ENCODE measurements around the gene ARRDC1.
"Not testable (repeated sequence)": the region's sequence is repeated elsewhere in the genome, so short reads cannot be mapped to it uniquely, and the experiment has no call there.

Gene ARRDC1

DNA sequence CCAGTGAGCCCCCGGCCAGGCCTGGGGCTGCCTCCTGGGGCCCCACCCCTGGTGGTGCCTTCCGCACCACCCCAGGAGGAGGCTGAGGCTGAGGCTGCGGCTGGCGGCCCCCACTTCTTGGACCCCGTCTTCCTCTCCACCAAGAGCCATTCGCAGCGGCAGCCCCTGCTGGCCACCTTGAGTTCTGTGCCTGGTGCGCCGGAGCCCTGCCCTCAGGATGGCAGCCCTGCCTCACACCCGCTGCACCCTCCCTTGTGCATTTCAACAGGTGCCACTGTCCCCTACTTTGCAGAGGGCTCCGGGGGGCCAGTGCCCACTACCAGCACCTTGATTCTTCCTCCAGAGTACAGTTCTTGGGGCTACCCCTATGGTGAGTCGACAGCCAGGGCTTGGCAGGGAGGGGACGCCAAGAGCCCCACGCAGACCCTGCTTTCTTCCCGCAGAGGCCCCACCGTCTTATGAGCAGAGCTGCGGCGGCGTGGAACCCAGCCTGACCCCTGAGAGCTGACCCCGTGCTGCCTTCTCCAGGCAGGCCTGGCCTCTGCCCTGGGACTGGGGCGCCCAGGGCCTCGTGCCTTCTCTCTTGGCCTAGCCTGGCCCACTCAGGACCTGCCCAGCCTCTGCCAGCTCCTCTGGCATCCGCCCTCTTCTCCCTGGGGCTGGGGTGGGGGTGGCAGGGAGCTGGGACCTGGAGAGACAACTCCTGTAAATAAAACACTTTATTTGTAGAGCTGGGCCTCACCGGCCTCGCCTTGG is 9.3 kb downstream of the ARRDC1 start:
- no peak for FAIRE-seq

DNA sequence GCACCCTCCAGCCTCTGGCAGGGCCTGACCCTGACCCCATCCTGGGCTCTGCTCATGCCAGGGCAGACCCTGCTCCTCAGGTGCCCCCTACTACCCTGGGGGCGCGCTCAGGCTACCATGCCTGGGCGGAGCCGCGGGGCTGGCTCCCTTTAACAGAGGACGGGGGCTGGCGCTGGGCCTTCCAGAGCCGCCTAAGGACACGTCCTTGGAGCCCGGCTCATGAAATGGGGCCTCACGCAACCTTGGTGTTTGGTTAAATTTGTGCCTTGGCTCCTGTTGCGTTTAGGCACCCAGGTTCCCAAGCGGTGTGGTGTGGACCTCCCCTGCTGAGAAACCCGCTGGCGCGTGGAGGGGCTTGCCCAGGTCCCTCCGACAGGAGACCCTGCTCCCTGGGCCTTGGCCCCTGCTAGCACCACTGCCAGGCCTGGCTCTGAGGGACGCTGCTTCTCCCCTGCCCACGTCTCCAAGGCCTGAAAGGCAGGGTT is 9.9 kb downstream of the ARRDC1 start:
- FAIRE-seq = no peak

- FAIRE-seq = no peak
Measured at GRCh38 chr9:137618105-137619067, 12.9 kb downstream of the ARRDC1 start, which contains the start of gene EHMT1. EHMT1 (plus strand) TSS chr9:137619005; CDS start chr9:137619029, 24 bp downstream.

- FAIRE-seq = no peak
Measured at GRCh38 chr9:137619240-137620047, 14.0 kb downstream of the ARRDC1 start.

- FAIRE-seq = no peak
Measured at GRCh38 chr9:137620048-137620405, 14.5 kb downstream of the ARRDC1 start.

GRCh38 chr9:137620581-137620980 is 15.1 kb downstream of the ARRDC1 start:
- FAIRE-seq = no peak

DNA sequence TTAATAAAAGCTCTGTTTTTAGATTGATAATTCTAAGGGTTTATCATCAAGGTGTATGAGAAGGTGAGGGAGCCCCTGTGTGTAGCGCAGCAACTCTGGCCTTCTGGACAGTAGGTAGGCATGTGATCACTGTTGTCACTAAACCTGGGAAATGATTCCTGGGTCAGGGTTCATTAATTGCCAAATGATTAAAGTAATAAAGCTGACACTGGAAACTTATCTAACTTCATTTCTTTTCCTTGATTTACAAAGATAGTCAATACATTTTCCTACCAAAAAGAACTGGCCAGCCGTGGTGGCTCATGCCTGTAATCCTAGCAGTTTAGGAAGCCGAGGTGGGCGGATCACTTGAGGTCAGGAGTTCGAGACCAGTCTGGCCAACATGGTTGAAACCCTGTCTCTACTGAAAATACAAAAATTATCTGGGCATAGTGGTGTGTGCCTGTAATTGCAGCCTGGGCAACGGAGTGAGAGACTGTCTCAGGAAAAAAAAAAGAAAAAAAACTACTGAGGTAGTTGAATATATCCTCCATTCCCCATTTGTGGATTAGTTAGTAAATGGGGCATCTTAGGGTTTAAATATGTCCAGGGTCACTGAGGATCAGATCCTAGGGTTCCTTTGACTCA is 15.8 kb downstream of the ARRDC1 start:
- FAIRE-seq = no peak

DNA sequence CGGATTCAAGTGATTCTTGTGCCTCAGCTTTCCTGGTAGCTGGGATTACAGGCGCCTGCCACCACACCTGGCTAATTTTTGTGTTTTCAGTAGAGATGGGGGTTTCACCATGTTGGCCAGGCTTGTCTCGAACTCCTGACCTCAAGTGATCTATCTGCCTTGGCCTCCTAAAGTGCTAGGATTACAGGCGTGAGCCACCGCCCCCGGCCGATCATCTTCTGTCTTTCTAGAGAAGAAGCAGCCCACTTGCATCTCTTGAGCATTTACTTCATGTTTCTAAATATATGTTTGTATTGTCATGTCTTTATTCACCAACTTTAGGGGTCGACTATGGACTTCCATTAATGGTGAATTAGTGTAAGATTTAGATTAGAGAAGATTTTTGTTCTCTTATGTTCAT is 16.7 kb downstream of the ARRDC1 start:
- FAIRE-seq = not testable (repeated sequence)

GRCh38 chr9:137626464-137626863 is 21.0 kb downstream of the ARRDC1 start:
- FAIRE-seq = no peak

GRCh38 chr9:137627406-137627805 is 21.9 kb downstream of the ARRDC1 start:
- not testable (repeated sequence) for FAIRE-seq

GRCh38 chr9:137630126-137630525 is 24.6 kb downstream of the ARRDC1 start:
- no peak for FAIRE-seq

DNA sequence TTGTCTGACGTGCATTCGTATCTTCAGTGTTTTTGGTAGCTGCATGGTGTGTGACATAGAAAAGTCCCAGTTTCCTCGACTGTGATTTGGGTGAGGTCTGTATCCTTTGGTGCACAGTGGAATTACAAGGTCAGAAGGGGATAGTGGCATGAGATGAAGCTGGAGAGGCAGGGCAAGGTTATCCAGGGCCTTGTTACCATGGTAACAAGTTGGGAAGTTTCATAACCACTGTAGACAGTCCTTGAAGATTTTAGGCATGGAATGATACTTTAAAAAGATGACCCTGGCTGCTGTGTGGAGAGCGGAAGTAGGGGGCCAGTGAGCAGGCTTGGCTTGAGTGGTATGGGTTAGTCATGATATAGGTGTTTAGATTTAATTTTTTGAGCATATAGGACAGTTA is 25.2 kb downstream of the ARRDC1 start:
- no peak for FAIRE-seq

DNA sequence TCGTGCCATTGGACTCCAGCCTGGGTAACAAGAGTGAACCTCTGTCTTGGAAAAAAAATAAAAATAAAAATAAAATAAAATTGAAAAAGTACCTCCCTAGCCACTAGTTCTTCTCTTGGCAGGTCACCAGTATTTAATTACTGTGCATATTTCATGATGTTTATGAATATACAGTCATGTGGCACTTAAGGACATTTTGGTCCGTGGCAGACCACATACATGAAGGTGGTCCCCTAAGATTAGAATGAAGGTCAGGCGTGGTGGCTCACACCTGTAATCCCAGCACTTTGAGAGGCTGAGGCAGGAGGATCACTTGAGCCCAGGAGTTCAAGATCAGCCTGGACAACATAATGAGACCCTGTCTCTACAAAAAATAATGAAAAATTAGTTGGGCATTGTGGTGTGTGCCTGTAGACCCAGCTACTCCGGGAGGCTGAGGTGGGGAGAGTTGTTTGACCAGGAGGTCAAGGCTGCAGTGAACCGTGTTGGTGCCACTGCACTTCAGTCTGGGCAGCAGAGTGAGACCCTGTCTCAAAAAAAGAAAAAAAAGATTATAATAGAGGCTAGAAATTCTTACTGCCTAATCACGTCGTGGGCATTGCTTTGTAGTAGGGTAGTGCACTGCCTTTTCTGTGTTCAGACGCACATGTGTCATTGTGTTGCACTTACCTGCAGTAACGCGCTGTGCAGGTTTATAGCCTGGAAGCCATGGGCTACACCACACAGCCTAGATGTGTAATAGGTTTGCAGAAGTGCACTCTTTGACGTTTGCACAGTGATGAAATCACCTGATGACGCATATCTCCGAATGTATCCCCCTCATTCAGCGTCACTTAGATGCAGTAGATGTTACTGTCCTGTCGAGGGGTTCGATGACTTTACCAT is 26.1 kb downstream of the ARRDC1 start:
- FAIRE-seq = no peak

DNA sequence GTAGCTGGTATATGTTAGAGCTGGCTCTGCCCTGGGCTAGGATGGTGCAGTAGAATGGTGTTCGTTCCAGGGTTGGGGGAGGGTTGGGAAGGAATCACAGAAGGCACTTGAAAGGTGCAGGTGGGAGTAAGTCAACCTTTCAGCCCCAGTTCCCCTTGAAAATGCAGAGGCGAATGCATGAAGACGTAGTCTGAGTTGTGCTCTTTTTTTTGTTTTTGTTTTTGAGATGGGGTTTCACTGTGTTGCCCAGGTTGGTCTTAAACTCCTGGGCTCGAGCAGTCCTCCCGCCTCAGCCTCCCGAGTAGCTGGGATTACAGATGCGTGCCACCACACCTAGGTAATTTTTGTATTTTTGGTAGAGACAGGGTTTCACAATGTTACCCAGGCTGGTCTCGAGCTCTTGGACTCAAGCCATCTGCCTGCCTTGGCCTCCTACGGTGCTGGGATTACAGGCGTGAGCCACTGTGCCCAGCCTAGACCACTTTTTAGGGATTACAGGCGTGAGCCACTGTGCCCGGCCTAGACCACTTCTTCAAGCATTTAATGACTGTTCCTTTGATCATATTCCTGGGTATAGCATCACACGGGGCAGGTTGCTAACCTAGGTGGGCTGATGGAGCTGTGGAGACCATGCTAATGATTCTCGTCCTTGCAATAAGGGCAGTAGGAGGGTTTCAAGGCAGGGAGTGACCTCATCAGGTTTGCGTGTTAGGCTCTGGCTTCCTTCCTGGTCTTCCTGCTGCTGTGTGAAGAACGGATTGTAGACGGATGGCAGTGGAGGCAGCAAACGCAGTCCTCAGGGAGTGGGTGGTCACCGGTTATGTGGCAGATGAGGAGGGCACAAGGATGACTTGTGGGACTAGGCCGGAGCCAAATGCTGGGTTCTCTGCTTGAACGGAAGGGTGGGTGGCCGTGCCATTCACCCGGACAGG is 27.0 kb downstream of the ARRDC1 start:
- FAIRE-seq = no peak

DNA sequence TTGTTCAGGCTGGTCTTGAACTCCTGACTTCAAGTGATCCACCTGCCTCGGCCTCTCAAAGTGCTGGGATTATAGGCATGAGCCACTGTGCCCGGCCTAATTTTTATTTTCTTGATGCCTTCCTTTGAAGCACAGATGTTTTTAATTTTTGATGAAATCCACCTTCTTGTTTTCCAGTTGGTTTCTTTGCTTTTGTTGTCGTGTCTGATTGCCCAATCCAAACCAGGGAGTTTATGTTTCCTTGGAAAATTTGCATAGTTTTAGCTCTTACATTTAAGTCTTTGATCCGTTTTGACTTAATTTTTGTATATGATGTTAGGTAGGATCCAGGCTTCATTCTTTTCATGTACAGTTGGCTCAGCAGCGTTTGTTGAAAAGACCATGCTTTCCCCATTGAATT is 28.5 kb downstream of the ARRDC1 start:
- no peak for FAIRE-seq

- FAIRE-seq = no peak
Measured at GRCh38 chr9:137638680-137639079, 33.2 kb downstream of the ARRDC1 start.

DNA sequence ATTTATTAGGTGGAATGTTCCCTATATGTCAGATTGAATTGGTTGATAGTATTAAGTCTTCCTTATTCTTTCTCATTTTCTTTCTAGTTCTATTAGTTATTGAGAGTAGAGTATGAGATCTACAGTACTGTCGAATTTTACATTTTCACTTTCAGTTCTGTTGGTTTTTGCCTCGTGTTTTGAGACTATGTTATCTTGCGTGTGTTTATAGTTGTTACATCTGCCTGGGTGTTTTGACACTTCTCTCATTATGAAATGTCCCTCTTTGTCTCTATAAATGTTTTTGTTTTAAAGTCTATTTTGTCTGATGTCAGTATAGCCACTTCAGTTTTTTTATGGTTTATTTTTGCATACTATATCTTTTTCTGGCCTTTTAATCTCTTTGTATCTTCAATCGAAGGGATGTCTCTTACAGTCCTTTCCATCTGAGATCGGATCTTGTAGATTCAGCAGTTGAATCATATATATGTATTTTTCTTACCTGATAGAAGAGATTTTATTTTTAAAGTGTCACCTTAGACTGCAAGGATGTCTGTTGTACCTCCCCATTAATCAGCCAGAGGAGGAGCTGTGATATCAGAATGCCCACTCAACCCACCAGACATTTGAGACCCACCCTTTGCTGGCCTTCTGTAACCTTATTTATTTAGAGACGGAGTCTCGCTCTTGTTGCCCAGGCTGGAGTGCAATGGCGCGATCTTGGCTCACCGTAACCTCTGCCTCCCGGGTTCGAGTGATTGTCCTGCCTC is 34.0 kb downstream of the ARRDC1 start:
- FAIRE-seq = no peak

GRCh38 chr9:137640862-137641261 is 35.4 kb downstream of the ARRDC1 start:
- FAIRE-seq = no peak

GRCh38 chr9:137642118-137642601 is 36.7 kb downstream of the ARRDC1 start:
- no peak for FAIRE-seq

Data from TTC549 (cell line).